ENCODE data around the gene F10. TPM values are rescaled to one million over a fixed set of nuclear protein-coding genes. Genes with fewer than 3 reads are reported as not detected.

Gene F10
- total and polyA plus RNA-seq, 4 donors, result 85.3 to 199 (median 117) TPM

- H3K9ac ChIP-seq (ENCODE audit: low read depth in 1 of 2, low read length in 2 of 2), result no peak overlapping the region
- peak overlapping the region; percentile 9 to 29 for H3K27ac ChIP-seq (ENCODE audit: low read depth in 1 of 2, low read length in 2 of 2)
- peaks cover 0 to 7% (median 2%) of the 10 kb centered on the region in 4 donors for H3K4me1 ChIP-seq (ENCODE audit: control insufficient read depth in 4 of 4, insufficient read depth in 4 of 4, low read length in 3 of 4)
- no peak for TF ChIP-seq GABPA (IDR thresholded peaks at IDR 0.05 in 1 of 2, conservative IDR thresholded peaks at IDR 0.05 in 1 of 2)
- TF ChIP-seq JUND (IDR thresholded peaks at IDR 0.05), result peak in 1 of 2 donors; percentile 60
- no peak for TF ChIP-seq HNF4A (conservative IDR thresholded peaks at IDR 0.05)
- TF ChIP-seq NR2F2 (IDR thresholded peaks at IDR 0.05), result no peak
- peak in 1 of 2 donors; percentile 52 for TF ChIP-seq RXRA (IDR thresholded peaks at IDR 0.05)
- no peaks in the 10 kb centered on the region for H3K27me3 ChIP-seq (ENCODE audit: control insufficient read depth in 4 of 4, insufficient read depth in 4 of 4, low read length in 3 of 4)
- H3K4me3 ChIP-seq (ENCODE audit: low read depth in 1 of 3, low read length in 3 of 3), result no peak overlapping the region
- no peak for DNase-seq (ENCODE audit: low spot score)
- 77% methylated on average over 11 of the region's 11 CpGs for WGBS
- peaks cover 0 to 6% (median 5%) of the 10 kb centered on the region in 4 donors for H3K36me3 ChIP-seq (ENCODE audit: control insufficient read depth in 4 of 4, insufficient read depth in 3 of 4, low read depth in 1 of 4, low read length in 3 of 4)
- no peaks in the 10 kb centered on the region for H3K9me3 ChIP-seq (ENCODE audit: control insufficient read depth in 4 of 4, low read length in 3 of 4)
Measured at GRCh38 chr13:113137691-113138298, 15.2 kb downstream of the F10 start.

GRCh38 chr13:113138792-113139551, 16.4 kb downstream of the F10 start:
- peak; percentile 22 to 76 for TF ChIP-seq JUND (IDR thresholded peaks at IDR 0.05)
- TF ChIP-seq ATF3 (IDR thresholded peaks at IDR 0.05), result no peak
- TF ChIP-seq TAF1 (conservative IDR thresholded peaks at IDR 0.05), result no peak
- peak; percentile 85 for TF ChIP-seq YY1 (IDR thresholded peaks at IDR 0.05)
- peak in 1 of 2 donors; percentile 71 for TF ChIP-seq GABPA (IDR thresholded peaks at IDR 0.05 in 1 of 2, conservative IDR thresholded peaks at IDR 0.05 in 1 of 2)
- TF ChIP-seq RAD21 (IDR thresholded peaks at IDR 0.05), result peak; percentile 20 to 36
- TF ChIP-seq REST (IDR thresholded peaks at IDR 0.05), result peak; percentile 81
- TF ChIP-seq EGR1 (IDR thresholded peaks at IDR 0.05; ENCODE audit: low read depth in 2 of 2), result peak; percentile 56 to 73
- TF ChIP-seq MAX (IDR thresholded peaks at IDR 0.05), result peak; percentile 65
- TF ChIP-seq FOXA1 (IDR thresholded peaks at IDR 0.05), result peak; percentile 73
- TF ChIP-seq CTCF (IDR thresholded peaks at IDR 0.05; ENCODE audit: low read depth, low read length, missing input control), result no peak
- peak; percentile 84 for TF ChIP-seq FOXA2 (IDR thresholded peaks at IDR 0.05)
- peak; percentile 74 for TF ChIP-seq ZBTB33 (IDR thresholded peaks at IDR 0.05)
- TF ChIP-seq RXRA (IDR thresholded peaks at IDR 0.05), result peak; percentile 73 to 89
- TF ChIP-seq SP1 (IDR thresholded peaks at IDR 0.05), result peak; percentile 81
- TF ChIP-seq NR2F2 (IDR thresholded peaks at IDR 0.05), result peak; percentile 61
- TF ChIP-seq HNF4G (IDR thresholded peaks at IDR 0.05), result no peak
- TF ChIP-seq HNF4A (conservative IDR thresholded peaks at IDR 0.05), result peak; percentile 78 to 80
- peak overlapping the region in 1 of 2 donors; percentile 65 for H3K9ac ChIP-seq (ENCODE audit: low read depth in 1 of 2, low read length in 2 of 2)
- no peaks in the 10 kb centered on the region for H3K27me3 ChIP-seq (ENCODE audit: control insufficient read depth in 4 of 4, insufficient read depth in 4 of 4, low read length in 3 of 4)
- peak overlapping the region; percentile 46 to 56 for H3K27ac ChIP-seq (ENCODE audit: low read depth in 1 of 2, low read length in 2 of 2)
- H3K36me3 ChIP-seq (ENCODE audit: control insufficient read depth in 4 of 4, insufficient read depth in 3 of 4, low read depth in 1 of 4, low read length in 3 of 4), result peaks cover 0 to 16% (median 10%) of the 10 kb centered on the region in 4 donors
- no peak for DNase-seq (ENCODE audit: low spot score)
- 50% methylated on average over 16 of the region's 16 CpGs for WGBS
- H3K4me1 ChIP-seq (ENCODE audit: control insufficient read depth in 4 of 4, insufficient read depth in 4 of 4, low read length in 3 of 4), result peaks cover 0 to 7% (median 2%) of the 10 kb centered on the region in 4 donors
- no peaks in the 10 kb centered on the region for H3K9me3 ChIP-seq (ENCODE audit: control insufficient read depth in 4 of 4, low read length in 3 of 4)
- H3K4me3 ChIP-seq (ENCODE audit: low read depth in 1 of 3, low read length in 3 of 3), result no peak overlapping the region
